Measurements from ENCODE around the gene DTNA.

The DTNA gene

GRCh38 chr18:34933909-34934661, 224.0 kb downstream of the DTNA start:
- DNase-seq (ENCODE audit: low read depth in 3 of 3) = no peak

- DNase-seq (ENCODE audit: low read depth in 3 of 3) = no peak
Measured at GRCh38 chr18:34936772-34937171, 226.7 kb downstream of the DTNA start.

- DNase-seq (ENCODE audit: low read depth in 3 of 3) = no peak
Measured at GRCh38 chr18:34938090-34938489, 228.0 kb downstream of the DTNA start.

All from stimulated activated CD4-positive, alpha-beta T cell treated with anti-CD3 and anti-CD28 coated beads, TNF-alpha, amount 100 ng/mL, for 48 hours (primary cell).